Measurements from ENCODE around the gene TSR1. TPM values are rescaled to one million over a fixed set of nuclear protein-coding genes. Genes with fewer than 3 reads are reported as not detected.

The TSR1 gene
- total and polyA plus RNA-seq, 9 of the 15 experiments (the other 6 are each of a cell fraction or from before 2014, with no cell fraction given) = 16.4 to 87.5 (median 55.2) TPM

- TF ChIP-seq SMARCC2 (IDR thresholded peaks at IDR 0.05; ENCODE audit: low read depth) = no peak
- TF ChIP-seq NRF1 (conservative IDR thresholded peaks at IDR 0.05 in 1 of 2, IDR thresholded peaks at IDR 0.05 in 1 of 2) = no peak
Measured at GRCh38 chr17:2376107-2376506, 39.9 kb upstream of the TSR1 start (continued).

GRCh38 chr17:2375406-2375805, 39.1 kb upstream of the TSR1 start:
- Histone ChIP-seq H4K20me1 (replicated peaks; ENCODE audit: control insufficient read depth, insufficient read depth, low read length) (no peaks in the 10 kb centered on the region), H2AFZ (ENCODE audit: low read depth, low read length) (no peak overlapping the region), H3K79me2 (ENCODE audit: control insufficient read depth, insufficient read depth, low read length) (no peaks in the 10 kb centered on the region), H3K9ac (ENCODE audit: insufficient read depth in 1 of 2, low read depth in 2 of 2, low read length in 2 of 2) (peak overlapping the region in 1 of 2 experiments; percentile 7; a peak in 1 of 4 replicates), H3K9me3 (replicated peaks; ENCODE audit: control insufficient read depth, insufficient read depth, low read depth, low read length) (no peaks in the 10 kb centered on the region), H3K27ac (ENCODE audit: extremely low read depth, low read depth, low read length) (no peak overlapping the region), H3K4me3 (no peak overlapping the region), H3K36me3 (ENCODE audit: control insufficient read depth, insufficient read depth, low read length) (no peaks in the 10 kb centered on the region), H3K27me3 (ENCODE audit: control insufficient read depth in 2 of 2, insufficient read depth in 2 of 2, low read length in 2 of 2) (no peaks in the 10 kb centered on the region), H3K4me2 (ENCODE audit: insufficient read depth, low read length) (no peak overlapping the region), H3K9me1 (ENCODE audit: control insufficient read depth, insufficient read depth, low read length) (no peaks in the 10 kb centered on the region), H3K4me1 (replicated peaks in 1 of 2; ENCODE audit: control insufficient read depth in 2 of 2, insufficient read depth in 2 of 2, low read length in 2 of 2) (peaks cover 0 to 16% of the 10 kb centered on the region in 2 experiments; a peak in 3 of 5 replicates)
- ATAC-seq (no peak), DNase-seq (ENCODE audit: extremely low read depth in 1 of 4, low spot score in 3 of 4) (no peak), FAIRE-seq (no peak)
- ChIA-PET CTCF (ENCODE audit: low intra/inter-chr PET ratio) (no interaction called here), POLR2A (no interaction called here)
- no TSS peak for BruUV-seq (replicated peaks)
- intact Hi-C loops (cut with micrococcal nuclease) (no loop called here), in situ Hi-C loops (cut with MboI) (loop anchor here (5.0 kb wide), 1 partner anchor 37 kb away; no protein-coding TSS in a partner anchor)
- 91% methylated on average over 12 of the region's 19 CpGs for WGBS (ENCODE audit: insufficient coverage, low coverage, missing lambda C conversion rate)
- TF ChIP-seq LARP7 (IDR thresholded peaks at IDR 0.05) = no peak
- TF ChIP-seq ZNF830 (CRISPR knock-in tag; IDR thresholded peaks at IDR 0.05) = no peak
- TF ChIP-seq ZNF41 (CRISPR knock-in tag; conservative IDR thresholded peaks at IDR 0.05) = no peak
- TF ChIP-seq ZNF124 (CRISPR knock-in tag; IDR thresholded peaks at IDR 0.05) = no peak
- no peak for TF ChIP-seq ARNT (IDR thresholded peaks at IDR 0.05)
- no peak for TF ChIP-seq ZNF408 (CRISPR knock-in tag; IDR thresholded peaks at IDR 0.05; ENCODE audit: low read depth)
- no peak for TF ChIP-seq TRIM28 (IDR thresholded peaks at IDR 0.05)
- no peak for TF ChIP-seq RBFOX2 (IDR thresholded peaks at IDR 0.05; ENCODE audit: low read depth, low read length)
- no peak for TF ChIP-seq CHD7 (IDR thresholded peaks at IDR 0.05; ENCODE audit: low read depth, low read length)
